ENCODE data around the gene PEX14.

- TF ChIP-seq POLR2A (IDR thresholded peaks at IDR 0.05; ENCODE audit: low read length) (no peak), GATA1 (IDR thresholded peaks at IDR 0.05; ENCODE audit: low read depth, low read length) (no peak)
These were observed 760 bp downstream of the PEX14 start for GRCh38 chr1:10475510-10475909.

All from erythroblast (primary cell).